Body of pancreas (tissue), 4 donors: ENCODE results near the gene OPRL1. TPM values are rescaled to one million over a fixed set of nuclear protein-coding genes. Genes with fewer than 3 reads are reported as not detected.

Source experiments
- ATAC-seq: fragments of 150-250 bp; one replicate; pipeline ENCODE4 v1.9.1; 2016
- DNase-seq, 4 donors: peaks; one replicate each; pipeline ENCODE4 v3.0.0-alpha.2; 2019
- H3K27ac ChIP-seq, 4 donors: fragments of 200-600 bp; sonication (generic); 1 replicate in 3 of 4; 2 replicates in 1 of 4; pipeline versions ENCODE4 v1.5.1 to v1.6.1; 2016 to 2019; ENCODE audit warnings: mild to moderate bottlenecking in 1 of 4, mixed read lengths in 1 of 4, moderate library complexity in 1 of 4
- H3K27me3 ChIP-seq, 2 donors: fragments of 200-600 bp; sonication (generic); one replicate each; pipeline ENCODE4 v1.6.0; 2016; ENCODE audit warnings: mild to moderate bottlenecking in 1 of 2
- H3K36me3 ChIP-seq, 2 donors: fragments of 200-600 bp; sonication (generic); replicated peaks in 1 of 2; 2 replicates each; pipeline ENCODE4 v1.5.1; 2016; ENCODE audit warnings: low read depth in 2 of 2; ENCODE audit not compliant: insufficient read depth in 1 of 2
- H3K4me1 ChIP-seq: fragments of 200-600 bp; sonication (generic); one replicate; pipeline ENCODE4 v1.6.0; 2016
- H3K4me3 ChIP-seq, 2 donors: fragments of 200-600 bp; sonication (generic); 1 replicate in 1 of 2; 2 replicates in 1 of 2; pipeline ENCODE4 v1.5.1; 2016 to 2019
- H3K9me3 ChIP-seq, 3 donors: fragments of 200-600 bp; sonication (generic); 1 replicate in 2 of 3; 2 replicates in 1 of 3; pipeline ENCODE4 v1.5.1; 2016
- POLR2A ChIP-seq, 3 donors: fragments of 450-650 bp; IDR thresholded peaks; one replicate each; pipeline ENCODE4 v1.6.1; 2016; ENCODE audit warnings: antibody characterized with exemption in 3 of 3, mild to moderate bottlenecking in 2 of 3
- WGBS, 2 donors: methylation state at CpG; one replicate each; pipeline ENCODE4 v1.1.5; 2017; 5-methylcytosine and 5-hydroxymethylcytosine counted together
- intact Hi-C: fragments of 100-400 bp; cut with DNase I; formaldehyde crosslinking; loops from one replicate; pipeline ENCODE4 v1.15.1; 2023
- total RNA-seq, 2 donors: library from RNA; depleted of rRNA; stranded (reverse); fragments of >200 nt; gene quantifications; one replicate each; pipeline ENCODE4 v1.1.0, GENCODE V29; 2016
- TF ChIP-seq, protein P1 (sequence below), 7 experiments: fragments of 450-650 bp in 4 of 7; fragments of 200-600 bp in 3 of 7; sonication (generic) in 3 of 7; IDR thresholded peaks; one replicate each; pipeline ENCODE4 v1.5.1; 2016 to 2019; ENCODE audit warnings: antibody characterized with exemption in 7 of 7

The OPRL1 gene
- total RNA-seq, 2 donors from 2014 or later = 1.0 to 2.6 TPM

DNA sequence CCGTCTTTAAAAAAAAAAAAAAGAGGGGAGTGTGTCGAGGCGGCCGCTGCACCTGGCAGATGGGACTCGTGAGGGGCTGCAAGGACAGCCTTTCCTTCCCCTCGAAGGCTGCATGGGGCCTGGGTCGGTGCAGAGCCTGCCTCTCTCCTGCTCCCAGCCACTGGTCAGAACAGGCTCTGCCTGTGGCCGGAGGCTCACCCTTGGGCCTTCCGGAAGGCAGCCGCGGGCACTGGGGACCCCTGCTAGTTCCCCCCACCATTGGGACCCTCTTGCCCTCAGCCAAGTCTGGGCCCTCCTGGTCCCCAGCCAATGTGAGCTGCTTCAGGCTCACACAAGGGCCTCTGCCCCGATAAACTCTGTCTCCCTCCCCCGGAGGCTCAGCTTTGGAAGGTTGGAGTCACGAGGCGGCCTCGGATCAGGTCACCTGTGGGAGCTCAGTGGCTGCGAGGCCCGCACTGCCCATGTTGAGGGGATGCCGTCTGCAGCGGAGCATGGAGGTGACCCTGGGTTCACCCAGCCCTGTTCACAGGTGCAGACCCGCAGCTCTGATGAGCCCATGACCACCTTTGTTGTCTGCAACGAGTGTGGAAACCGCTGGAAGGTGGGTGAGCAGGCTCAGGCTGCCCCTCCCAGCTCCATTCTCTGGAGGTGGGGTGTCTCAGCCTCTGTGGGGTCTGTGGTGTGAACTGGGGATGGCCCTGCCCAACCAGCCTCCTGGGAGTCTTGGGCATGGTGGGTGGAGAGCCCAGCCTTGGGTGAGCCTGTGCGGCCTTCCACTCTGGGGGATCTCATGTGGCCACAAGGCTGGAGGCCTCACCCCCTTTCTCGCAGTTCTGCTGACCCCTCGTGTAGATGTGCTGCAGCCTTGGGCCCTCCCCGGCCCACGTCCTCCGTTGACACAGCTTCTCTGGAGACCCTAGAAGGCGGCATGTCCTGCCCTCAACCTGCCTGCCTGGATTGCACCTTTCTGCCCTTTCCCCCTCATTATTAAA, 8.2 kb upstream of the OPRL1 start:
- Histone ChIP-seq H3K36me3 (no peaks in the 10 kb centered on the region), H3K4me3 (no peak overlapping the region), H3K4me1 (no peaks in the 10 kb centered on the region), H3K27me3 (no peaks in the 10 kb centered on the region), H3K27ac (no peak overlapping the region), H3K9me3 (no peaks in the 10 kb centered on the region)
- no peak for ATAC-seq
- WGBS, 2 donors = 83% methylated on average over 12 to 29 of the region's 30 CpGs
- intact Hi-C loops = no loop called here
- TF ChIP-seq, protein P1, sequence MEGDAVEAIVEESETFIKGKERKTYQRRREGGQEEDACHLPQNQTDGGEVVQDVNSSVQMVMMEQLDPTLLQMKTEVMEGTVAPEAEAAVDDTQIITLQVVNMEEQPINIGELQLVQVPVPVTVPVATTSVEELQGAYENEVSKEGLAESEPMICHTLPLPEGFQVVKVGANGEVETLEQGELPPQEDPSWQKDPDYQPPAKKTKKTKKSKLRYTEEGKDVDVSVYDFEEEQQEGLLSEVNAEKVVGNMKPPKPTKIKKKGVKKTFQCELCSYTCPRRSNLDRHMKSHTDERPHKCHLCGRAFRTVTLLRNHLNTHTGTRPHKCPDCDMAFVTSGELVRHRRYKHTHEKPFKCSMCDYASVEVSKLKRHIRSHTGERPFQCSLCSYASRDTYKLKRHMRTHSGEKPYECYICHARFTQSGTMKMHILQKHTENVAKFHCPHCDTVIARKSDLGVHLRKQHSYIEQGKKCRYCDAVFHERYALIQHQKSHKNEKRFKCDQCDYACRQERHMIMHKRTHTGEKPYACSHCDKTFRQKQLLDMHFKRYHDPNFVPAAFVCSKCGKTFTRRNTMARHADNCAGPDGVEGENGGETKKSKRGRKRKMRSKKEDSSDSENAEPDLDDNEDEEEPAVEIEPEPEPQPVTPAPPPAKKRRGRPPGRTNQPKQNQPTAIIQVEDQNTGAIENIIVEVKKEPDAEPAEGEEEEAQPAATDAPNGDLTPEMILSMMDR (IDR thresholded peaks at IDR 0.05) = no peak
- TF ChIP-seq POLR2A (IDR thresholded peaks at IDR 0.05) = no peak
- DNase-seq = no peak

DNA sequence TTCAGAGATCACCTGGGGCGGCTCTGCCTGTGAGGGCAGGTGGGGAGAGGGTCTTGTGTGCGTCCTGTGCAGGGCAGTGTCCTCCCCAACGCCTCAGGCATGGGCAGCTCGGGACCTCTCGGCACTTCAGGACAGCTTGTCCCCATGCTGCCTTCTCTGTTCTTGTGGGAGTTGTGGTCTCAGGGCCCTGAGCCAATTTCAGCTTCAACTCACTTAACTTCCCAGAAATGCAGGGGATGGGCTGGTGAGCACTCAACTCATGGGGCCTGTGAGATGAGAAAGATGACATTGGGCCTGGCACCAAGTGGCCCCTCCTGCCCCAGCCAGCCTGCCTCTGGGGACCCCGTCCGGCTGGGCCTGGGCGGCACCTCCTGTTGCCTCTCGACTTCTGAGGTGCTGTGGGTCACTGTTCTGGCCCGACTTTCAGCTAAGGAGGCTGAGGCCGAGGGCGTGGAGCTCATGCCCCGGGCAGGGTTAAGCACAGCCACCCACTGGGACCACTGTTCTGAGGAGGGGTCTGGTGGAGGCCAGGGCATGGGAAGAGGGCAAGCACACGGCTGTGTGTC, 7.3 kb upstream of the OPRL1 start:
- no peak for ATAC-seq
- WGBS, 2 donors = 57 to 84% methylated on average over 1 to 14 of the region's 14 CpGs

DNA sequence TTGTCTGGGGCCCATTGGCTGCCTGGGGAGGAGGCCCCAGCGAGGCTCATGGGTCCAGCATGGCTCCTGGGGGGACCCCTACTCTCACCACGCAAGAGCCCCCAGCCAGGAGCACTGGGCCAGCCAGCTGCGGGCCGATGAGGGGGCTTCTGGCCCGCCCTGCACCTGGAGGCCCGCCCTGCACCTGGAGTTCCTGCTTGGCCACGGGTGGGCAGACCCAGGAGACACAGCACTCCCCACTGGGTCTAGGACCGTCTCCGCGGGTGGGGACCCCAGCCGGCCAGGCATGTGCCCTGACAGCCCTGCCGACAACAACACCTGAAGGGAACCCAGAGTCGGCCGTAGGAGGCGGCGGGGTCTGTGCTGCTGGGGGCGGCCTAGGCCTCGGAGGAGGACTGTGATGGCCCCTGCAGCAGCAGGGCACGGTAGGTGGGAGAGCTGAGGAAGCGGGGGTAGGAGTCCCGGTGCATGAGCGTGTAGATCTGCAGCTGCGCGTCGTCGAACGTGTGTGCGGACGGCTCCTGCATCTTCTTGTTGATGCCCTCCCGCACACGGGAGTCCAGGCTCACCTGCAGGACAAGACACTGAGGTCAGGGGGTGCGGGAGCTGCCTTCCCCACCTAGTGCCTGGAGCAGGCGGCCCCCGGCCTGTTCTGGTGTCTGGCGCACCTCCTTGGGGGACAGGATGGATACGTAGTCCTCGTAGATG, 6.3 kb upstream of the OPRL1 start:
- ATAC-seq (no peak), DNase-seq (no peak)
- Histone ChIP-seq H3K27me3 (no peaks in the 10 kb centered on the region), H3K27ac (no peak overlapping the region), H3K4me3 (no peak overlapping the region), H3K36me3 (no peaks in the 10 kb centered on the region), H3K9me3 (no peaks in the 10 kb centered on the region), H3K4me1 (peaks cover 7% of the 10 kb centered on the region)
- 91 to 92% methylated on average over 30 to 31 of the region's 37 CpGs for WGBS, 2 donors
- intact Hi-C loops = no loop called here
- TF ChIP-seq, protein P1 (IDR thresholded peaks at IDR 0.05) = no peak
- TF ChIP-seq POLR2A (IDR thresholded peaks at IDR 0.05) = no peak

More for the DNA sequence above, 7.3 kb upstream of the OPRL1 start:
- Histone ChIP-seq H3K4me3 (no peak overlapping the region), H3K9me3 (no peaks in the 10 kb centered on the region), H3K4me1 (no peaks in the 10 kb centered on the region), H3K27ac (no peak overlapping the region), H3K27me3 (no peaks in the 10 kb centered on the region), H3K36me3 (no peaks in the 10 kb centered on the region)
- TF ChIP-seq, protein P1 (IDR thresholded peaks at IDR 0.05) = no peak
- TF ChIP-seq POLR2A (IDR thresholded peaks at IDR 0.05) = no peak
- DNase-seq = no peak
- intact Hi-C loops = no loop called here

DNA sequence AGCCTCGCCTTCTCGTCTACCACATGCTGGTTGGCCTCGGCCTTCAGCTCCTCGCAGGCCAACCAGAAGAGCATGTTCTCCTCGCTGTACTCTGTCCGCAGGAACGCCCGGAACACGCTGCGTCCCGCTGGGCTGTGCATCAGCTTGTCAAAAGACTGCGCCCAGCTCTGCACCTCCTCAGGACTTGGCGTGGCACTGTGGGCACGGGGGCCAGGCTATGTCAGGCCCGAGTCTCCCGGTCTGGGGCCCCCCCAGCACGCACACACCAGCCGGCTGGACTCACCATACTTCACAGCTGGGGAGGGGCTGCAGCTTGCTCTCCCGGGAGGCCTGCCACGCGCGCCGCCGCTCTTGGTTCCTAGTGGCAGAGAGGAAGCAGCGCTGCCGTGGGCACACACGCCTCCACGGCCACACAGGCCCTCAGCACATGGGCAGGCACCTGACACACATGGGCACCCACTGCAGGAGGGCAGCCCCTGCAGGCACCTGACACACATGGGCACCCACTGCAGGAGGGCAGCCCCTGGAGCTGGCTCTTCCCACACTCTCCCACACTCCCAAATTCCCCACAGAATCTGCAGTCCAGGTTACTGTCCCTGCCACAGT, 5.6 kb upstream of the OPRL1 start:
- H3K4me3 ChIP-seq = no peak overlapping the region
- no peaks in the 10 kb centered on the region for H3K27me3 ChIP-seq

More for the DNA sequence above, 5.6 kb upstream of the OPRL1 start:
- H3K9me3 ChIP-seq = no peaks in the 10 kb centered on the region
- intact Hi-C loops = no loop called here
- ATAC-seq (no peak), DNase-seq (no peak)
- H3K27ac ChIP-seq = no peak overlapping the region
- peaks cover 14% of the 10 kb centered on the region for H3K4me1 ChIP-seq
- no peaks in the 10 kb centered on the region for H3K36me3 ChIP-seq
- no peak for TF ChIP-seq POLR2A (IDR thresholded peaks at IDR 0.05)
- 91 to 93% methylated on average over 13 to 28 of the region's 28 CpGs for WGBS, 2 donors
